ENCODE results near the gene DDA1. TPM values are rescaled to one million over a fixed set of nuclear protein-coding genes. Genes with fewer than 3 reads are reported as not detected.

DDA1 gene
- total and polyA plus RNA-seq, 9 of the 15 experiments (the other 6 are each of a cell fraction or from before 2014, with no cell fraction given): 1.4 to 83.8 (median 33.8) TPM

DNA sequence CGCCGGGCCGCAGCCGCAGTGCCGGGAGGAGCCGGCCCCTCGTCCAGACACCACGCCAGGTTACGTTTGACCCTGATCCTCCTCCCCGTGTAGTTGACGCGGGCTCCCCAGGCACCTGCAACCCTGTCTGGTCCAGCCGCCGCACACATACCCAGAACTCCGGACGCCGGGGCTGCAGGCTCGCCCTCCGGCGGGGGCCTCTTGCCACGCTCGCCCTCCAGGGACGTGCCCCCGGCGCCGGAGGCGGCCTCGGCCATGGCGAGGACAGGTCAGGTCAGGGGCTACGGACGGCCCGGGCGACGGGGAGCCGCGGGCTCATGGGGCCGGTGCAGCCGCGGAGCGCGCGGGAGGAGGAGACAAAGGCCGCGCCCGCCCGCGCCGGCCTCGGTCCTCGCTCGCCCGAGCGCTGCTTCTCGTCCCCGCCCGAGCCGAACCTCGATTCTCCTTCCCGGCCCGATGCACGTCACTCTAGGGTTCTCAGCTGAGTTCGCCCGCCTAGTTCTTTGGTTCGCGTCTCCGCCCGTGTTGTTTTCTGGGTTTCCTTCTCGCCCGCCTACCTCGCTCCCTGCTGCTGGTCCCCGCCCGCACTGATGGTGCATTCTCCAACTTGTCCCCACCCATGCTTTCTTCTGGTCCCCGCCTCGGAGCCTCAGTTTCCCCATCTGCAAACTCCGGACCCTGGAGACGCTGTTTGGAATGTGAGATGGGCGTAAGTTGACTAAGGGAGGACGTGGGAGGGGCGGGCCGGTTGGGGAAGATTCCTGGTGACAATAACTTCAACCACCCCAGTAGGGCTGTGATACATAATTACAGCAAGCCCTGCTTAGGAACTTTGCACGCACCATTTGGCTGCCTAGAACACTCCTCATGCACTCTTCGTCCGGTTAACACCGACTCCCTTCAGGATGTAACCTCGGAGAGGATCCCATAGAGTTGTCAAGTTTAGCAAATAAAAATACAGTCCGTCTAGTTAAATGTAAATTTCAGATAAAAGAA, 25.3 kb downstream of the DDA1 start, which contains the start of gene ANO8 (continued):
- TF ChIP-seq POLR3A (IDR thresholded peaks at IDR 0.05; ENCODE audit: borderline replicate concordance, extremely low read depth, insufficient read depth, insufficient read length): no peak
- TF ChIP-seq, protein P1, sequence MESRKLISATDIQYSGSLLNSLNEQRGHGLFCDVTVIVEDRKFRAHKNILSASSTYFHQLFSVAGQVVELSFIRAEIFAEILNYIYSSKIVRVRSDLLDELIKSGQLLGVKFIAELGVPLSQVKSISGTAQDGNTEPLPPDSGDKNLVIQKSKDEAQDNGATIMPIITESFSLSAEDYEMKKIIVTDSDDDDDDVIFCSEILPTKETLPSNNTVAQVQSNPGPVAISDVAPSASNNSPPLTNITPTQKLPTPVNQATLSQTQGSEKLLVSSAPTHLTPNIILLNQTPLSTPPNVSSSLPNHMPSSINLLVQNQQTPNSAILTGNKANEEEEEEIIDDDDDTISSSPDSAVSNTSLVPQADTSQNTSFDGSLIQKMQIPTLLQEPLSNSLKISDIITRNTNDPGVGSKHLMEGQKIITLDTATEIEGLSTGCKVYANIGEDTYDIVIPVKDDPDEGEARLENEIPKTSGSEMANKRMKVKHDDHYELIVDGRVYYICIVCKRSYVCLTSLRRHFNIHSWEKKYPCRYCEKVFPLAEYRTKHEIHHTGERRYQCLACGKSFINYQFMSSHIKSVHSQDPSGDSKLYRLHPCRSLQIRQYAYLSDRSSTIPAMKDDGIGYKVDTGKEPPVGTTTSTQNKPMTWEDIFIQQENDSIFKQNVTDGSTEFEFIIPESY (CRISPR knock-in tag; IDR thresholded peaks at IDR 0.05): peak; percentile 91
- TF ChIP-seq ZNF785 (CRISPR knock-in tag; IDR thresholded peaks at IDR 0.05): no peak
- TF ChIP-seq ATF2 (CRISPR knock-in tag; IDR thresholded peaks at IDR 0.05): peak; percentile 80; the same call in 1 of the 2 replicates
- TF ChIP-seq ZNF766 (CRISPR knock-in tag; conservative IDR thresholded peaks at IDR 0.05): no peak
- no peak for TF ChIP-seq HSF4 (CRISPR knock-in tag; IDR thresholded peaks at IDR 0.05; ENCODE audit: borderline replicate concordance)
- TF ChIP-seq THAP7 (CRISPR knock-in tag; IDR thresholded peaks at IDR 0.05): no peak
- TF ChIP-seq RBFOX2 (IDR thresholded peaks at IDR 0.05; ENCODE audit: low read depth, low read length): peak; percentile 75
- TF ChIP-seq, protein P2, sequence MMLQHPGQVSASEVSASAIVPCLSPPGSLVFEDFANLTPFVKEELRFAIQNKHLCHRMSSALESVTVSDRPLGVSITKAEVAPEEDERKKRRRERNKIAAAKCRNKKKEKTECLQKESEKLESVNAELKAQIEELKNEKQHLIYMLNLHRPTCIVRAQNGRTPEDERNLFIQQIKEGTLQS (IDR thresholded peaks at IDR 0.05): no peak
- TF ChIP-seq, protein P2 (CRISPR knock-in tag; conservative IDR thresholded peaks at IDR 0.05): no peak
- TF ChIP-seq, protein P3, sequence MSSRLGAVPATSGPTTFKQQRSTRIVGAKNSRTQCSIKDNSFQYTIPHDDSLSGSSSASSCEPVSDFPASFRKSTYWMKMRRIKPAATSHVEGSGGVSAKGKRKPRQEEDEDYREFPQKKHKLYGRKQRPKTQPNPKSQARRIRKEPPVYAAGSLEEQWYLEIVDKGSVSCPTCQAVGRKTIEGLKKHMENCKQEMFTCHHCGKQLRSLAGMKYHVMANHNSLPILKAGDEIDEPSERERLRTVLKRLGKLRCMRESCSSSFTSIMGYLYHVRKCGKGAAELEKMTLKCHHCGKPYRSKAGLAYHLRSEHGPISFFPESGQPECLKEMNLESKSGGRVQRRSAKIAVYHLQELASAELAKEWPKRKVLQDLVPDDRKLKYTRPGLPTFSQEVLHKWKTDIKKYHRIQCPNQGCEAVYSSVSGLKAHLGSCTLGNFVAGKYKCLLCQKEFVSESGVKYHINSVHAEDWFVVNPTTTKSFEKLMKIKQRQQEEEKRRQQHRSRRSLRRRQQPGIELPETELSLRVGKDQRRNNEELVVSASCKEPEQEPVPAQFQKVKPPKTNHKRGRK (tag; IDR thresholded peaks at IDR 0.05): no peak
- TF ChIP-seq ZNF699 (CRISPR knock-in tag; IDR thresholded peaks at IDR 0.05; ENCODE audit: insufficient replicate concordance): no peak
- no peak for TF ChIP-seq IRF1 (CRISPR knock-in tag; IDR thresholded peaks at IDR 0.05; ENCODE audit: borderline replicate concordance)
- TF ChIP-seq ELF1 (tag; IDR thresholded peaks at IDR 0.05): no peak; the same call in 1 of the 2 replicates
- peak; percentile 69 for TF ChIP-seq ZNF431 (CRISPR knock-in tag; IDR thresholded peaks at IDR 0.05)
- TF ChIP-seq SIRT6 (IDR thresholded peaks at IDR 0.05; ENCODE audit: low read depth, low read length): no peak
- no peak for TF ChIP-seq MAFF (IDR thresholded peaks at IDR 0.05; ENCODE audit: low read length)
- TF ChIP-seq C11orf30 (IDR thresholded peaks at IDR 0.05; ENCODE audit: low read depth): peak; percentile 43; the same call in 1 of the 2 replicates
- TF ChIP-seq OTX1 (CRISPR knock-in tag; IDR thresholded peaks at IDR 0.05): no peak

Measured in K562 (cell line).